HG02970 (cell line): Measurements from ENCODE around the gene PITX3.
"Not testable (repeated sequence)": the region's sequence is repeated elsewhere in the genome, so short reads cannot be mapped to it uniquely, and the experiment has no call there.

Source experiments
- ATAC-seq: cut with Tn5 transposase; IDR thresholded peaks from one replicate; pipeline ENCODE4 v1.9.1; 2021; ENCODE audit warnings: mild to moderate bottlenecking, moderate library complexity, moderate number of reproducible peaks; ENCODE audit not compliant: unreplicated experiment, low FRiP score

Gene PITX3

GRCh38 chr10:102261196-102261595 is 19.9 kb upstream of the PITX3 start:
- no peak for ATAC-seq

- ATAC-seq, result no peak
These were observed 14.1 kb upstream of the PITX3 start for GRCh38 chr10:102255404-102255803.

GRCh38 chr10:102254426-102254825 is 13.1 kb upstream of the PITX3 start:
- ATAC-seq, result no peak

DNA sequence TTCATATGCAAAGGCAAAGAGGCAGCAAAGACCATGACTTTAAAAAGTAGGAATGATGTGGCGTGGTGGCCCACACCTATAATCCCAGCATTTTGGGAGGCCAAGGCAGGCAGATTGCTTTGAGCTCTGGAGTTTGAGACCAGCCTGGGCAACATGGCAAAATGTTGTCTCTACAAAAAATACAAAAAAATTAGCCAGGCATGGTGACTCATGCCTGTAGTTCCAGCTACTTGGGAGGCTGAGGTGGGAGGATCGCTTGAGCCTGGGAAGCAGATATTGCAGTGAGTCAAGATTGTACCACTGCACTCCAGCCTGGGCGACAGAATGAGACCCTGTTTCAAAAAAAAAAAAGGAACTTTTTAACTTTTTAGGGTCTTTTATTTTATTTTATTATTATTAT is 11.2 kb upstream of the PITX3 start:
- ATAC-seq, result not testable (repeated sequence)

DNA sequence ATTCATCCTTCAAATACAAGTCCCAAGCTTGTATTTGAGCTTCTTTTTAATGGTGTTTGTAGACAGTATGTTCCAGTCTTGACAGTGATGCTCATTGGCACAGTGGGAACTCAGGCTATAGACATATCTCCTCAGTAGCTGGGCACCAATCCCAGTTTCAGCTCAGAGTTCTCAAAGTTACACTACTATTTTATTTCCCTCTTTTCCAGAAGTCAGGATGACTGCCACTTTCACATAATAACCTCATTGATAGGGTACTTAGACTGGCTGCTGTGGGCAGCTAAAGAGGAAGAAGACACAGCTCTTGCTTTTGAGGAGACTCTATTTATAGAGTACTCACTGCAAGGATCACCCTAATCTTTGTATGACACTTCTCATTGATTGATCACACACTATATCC is 6.4 kb upstream of the PITX3 start:
- no peak for ATAC-seq

- no peak for ATAC-seq
These were observed 4.9 kb upstream of the PITX3 start for GRCh38 chr10:102246261-102246660.

DNA sequence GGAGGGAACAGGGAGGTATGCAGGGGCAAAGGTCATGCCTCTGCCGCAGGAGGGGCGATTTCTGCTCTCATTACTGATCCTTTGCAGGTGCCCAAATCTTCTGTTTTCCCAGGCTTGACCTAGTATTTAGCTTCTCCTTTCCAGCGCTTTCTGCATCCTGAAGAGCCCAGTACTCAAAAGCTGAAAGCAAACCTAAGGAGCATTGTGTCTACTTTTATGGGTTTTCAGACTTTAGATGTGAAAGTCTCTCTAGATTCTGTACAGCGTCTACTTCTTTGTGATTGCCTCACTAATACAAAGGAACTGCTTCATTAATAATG is 4.6 kb upstream of the PITX3 start:
- ATAC-seq, result no peak

GRCh38 chr10:102245082-102245931 is 4.0 kb upstream of the PITX3 start, which contains the start of gene GBF1:
Gene GBF1 (plus strand): TSS chr10:102245532. CDS start chr10:102258939, 13,407 bp downstream.
- peak; percentile 80 for ATAC-seq

- no peak for ATAC-seq
These were observed 2.0 kb upstream of the PITX3 start for GRCh38 chr10:102243309-102243708.

GRCh38 chr10:102242118-102242485 is 790 bp upstream of the PITX3 start:
- ATAC-seq, result no peak

DNA sequence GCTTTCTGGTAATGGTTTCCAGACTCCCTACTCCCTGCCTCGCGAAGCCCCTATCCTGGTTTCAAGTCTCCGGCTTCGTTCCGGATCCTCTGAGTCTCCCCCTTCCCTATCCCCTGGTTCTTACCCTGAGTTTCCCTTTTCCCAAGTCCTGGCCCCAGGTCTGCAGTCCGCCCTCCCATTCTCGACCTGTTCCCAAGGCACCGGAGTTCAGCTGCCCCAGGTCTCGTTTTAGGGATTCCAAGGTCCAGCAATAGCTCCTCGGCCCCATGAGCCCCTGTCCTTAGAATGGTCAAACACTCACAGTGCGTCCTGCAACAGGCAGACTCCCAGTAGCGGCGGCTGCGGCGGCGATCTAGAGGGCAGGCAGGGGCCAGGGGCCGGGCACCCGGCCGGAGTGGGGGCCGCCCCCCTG is 274 bp downstream of the PITX3 start:
- no peak for ATAC-seq

- ATAC-seq, result no peak
These were observed 763 bp downstream of the PITX3 start for GRCh38 chr10:102240467-102241031.

- no peak for ATAC-seq
These were observed 3.5 kb downstream of the PITX3 start for GRCh38 chr10:102237711-102238252.

DNA sequence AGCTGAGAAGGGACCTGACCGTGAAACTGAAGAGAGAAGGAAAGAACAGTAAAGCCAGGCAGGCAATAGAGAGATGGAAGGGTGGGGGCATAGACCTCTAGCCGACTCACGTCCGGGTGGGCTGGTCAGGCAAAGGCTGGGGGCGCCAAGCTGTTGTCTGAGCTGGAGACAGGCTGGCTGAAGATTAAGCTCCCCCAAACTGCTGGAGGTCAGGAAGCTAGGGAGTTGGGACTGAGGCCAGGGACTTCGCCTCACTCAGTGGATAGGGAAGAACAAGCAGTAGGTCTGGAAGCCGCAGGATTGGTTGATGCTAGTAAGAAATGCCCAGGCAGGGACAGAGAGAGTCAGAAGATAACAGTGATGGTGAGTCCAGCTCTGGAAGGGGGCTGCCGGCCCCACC is 5.3 kb downstream of the PITX3 start:
- ATAC-seq, result no peak

DNA sequence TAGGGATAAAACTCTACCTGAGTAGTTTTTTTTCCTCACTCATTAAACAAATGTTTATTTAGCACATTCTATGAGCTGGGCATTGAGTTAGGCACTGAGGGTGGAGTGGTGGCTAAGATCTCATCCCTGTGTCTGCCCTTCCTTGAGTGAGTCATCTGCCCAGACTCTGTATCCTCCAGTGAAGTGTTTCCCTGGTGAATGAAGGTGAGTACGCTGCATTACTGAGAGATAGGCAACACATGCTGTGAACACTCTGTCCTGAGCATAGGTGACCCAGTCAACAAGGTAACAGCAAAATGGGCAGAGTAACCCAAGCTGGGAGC is 5.8 kb downstream of the PITX3 start:
- ATAC-seq, result no peak

DNA sequence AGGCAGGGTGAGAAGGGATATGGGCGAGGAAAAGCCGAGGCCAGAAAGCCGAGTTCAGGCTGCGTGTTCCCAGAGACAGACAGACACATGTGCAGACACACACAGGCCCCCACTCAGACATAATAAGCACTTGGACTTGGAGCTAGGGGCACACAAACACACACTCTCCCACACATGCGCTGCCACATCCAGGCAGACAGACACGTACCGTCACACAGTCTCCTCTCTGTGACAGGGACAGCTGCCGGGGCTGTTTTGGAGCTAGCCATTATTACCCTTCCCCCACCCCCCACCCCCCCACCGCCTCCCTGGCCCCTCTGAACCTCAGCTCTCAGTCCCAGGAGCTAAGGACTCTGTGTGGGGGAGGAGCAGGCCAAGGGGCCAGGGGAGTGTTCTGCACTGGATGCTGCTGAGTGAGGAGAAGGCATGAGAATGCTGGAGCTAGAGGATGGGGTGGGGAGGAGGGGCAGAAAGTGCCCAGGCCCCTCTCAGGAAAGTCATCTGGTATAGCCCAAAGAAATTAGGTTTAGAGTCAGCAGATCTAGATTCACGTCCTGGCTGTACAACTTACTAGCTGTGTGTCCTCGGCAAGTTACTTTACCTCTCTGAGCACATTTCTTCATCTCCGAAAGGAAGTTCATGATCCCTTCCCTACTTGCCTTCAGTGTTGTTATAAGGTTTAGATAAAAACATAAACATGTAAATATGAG is 6.3 kb downstream of the PITX3 start:
- ATAC-seq, result no peak

DNA sequence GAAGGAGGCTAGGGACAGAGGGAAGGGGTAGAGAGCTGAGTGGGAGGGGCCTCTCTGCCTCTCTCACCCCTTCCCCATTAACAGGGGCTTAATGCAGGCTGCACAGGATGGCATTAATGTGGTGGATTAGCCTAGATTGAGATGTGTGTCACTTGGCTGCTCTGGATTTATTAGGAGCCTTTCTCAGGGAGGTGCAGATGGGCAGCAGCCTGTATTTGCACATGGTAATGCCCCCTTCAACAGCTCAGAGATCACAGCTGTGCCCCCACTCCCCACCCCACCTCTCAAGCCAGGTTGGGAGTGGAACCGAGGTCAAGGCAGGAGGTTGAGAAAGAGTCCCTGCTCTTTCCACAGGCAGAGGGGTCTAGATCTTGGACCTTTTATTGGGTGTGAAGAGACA is 7.3 kb downstream of the PITX3 start:
- no peak for ATAC-seq

DNA sequence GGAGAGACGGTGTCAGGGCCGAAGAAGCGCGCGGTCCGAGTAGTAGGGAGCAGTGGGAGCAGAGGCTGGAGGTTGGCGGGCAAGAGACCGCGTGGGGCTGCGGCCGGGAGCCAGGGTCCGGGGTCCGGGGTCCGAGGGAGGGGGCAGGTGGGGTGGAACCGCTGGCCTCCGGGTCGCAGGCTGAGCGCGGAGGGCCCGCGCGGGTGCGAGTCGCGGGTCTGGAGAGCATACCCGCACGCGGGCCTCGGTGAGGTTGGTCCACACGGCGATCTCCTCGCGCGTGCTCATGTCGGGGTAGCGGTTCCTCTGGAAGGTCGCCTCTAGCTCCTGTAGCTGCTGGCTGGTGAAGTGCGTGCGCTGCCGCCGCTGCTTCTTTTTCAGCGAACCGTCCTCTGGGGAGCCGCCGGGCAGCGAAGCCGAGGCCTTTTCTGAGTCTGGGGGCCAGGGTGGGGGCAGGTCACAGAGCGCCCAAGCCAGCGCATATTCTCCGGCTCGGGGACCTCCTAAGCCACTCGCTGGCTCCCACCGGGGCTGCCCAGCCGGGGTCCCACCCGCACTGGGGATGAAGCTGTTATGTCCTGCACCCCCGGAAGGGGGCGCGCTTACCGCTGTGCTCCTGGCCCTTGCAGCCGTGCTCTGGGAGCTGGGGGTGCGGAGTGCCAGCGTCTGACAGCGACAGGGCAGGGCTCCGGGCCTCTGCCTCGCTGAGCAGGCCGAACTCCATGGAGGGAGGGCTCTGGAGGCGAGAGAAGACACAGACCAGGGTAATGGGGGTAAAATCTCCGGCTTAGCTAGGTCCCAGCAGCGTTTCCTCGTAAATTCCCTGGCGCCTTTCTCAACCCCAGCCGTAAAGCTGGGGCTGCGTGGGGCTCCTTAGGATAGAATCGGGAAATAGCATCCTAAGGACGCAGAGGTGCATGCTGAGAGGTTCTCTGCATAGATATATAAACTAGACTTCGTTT is 9.7 kb downstream of the PITX3 start:
- ATAC-seq, result no peak

DNA sequence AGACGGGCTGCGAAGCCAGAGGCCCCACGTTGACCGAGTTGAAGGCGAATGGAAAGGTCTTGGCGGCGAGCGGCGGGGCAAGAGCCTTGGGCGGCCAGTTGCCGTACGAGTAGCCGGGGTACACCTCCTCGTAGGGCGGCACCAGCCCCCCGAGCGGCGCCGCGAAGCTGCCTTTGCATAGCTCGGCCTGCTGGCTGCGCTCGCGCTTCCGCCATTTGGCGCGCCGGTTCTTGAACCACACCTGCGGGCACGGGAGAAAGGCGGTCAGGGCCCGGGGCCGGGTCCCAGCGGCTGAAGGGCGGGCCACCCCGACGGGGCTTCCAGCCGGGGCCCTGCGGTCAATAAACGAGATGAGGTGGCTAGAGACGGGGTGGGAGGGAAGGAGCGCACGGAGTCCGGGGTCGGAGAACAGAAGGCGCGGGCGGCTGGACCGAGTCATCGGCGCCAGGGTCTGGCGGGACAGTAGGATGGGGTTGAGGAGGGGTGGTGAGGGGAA is 10.4 kb downstream of the PITX3 start:
- ATAC-seq, result no peak

DNA sequence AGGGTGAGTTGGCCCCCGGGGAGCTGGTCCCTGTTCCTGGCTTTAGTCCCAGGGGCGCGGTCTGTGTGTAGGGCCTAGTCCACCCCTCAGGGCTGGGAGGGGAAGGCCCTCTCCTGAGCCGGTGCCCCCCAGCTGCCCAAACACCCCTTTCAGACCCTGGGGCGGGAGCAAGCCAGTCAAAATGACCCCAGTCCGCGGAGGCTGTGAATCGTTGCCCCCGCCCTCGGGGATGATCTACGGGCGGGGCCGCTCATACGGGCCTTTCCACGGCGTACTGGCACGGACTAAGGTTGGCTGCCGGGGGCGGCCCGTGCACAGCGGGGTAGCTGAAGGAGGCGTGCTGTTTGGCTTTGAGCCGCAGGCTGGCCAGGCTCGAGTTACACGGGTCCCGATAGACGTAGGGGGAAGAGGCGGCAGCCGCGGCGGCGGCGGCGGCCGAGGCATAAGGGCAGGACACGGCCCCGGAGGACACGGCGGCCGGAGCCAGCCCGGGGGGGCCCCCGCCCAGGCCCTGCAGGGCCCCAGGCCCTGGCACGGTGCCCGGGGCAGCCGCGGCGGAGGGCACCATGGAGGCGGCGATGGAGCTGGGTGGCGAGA is 10.9 kb downstream of the PITX3 start:
- ATAC-seq, result no peak
